Measurements from ENCODE around the gene BCL11A. TPM values are rescaled to one million over a fixed set of nuclear protein-coding genes. Genes with fewer than 3 reads are reported as not detected.

BCL11A gene
- polyA plus RNA-seq, 3 donors: 0.30 to 3.0 TPM; not detected in 1

- H3K27ac ChIP-seq (ENCODE audit: low read depth, low read length): no peak overlapping the region
These were observed 36.0 kb downstream of the BCL11A start for GRCh38 chr2:60517446-60517845.

GRCh38 chr2:60516826-60517225 is 36.6 kb downstream of the BCL11A start:
- H3K27ac ChIP-seq (ENCODE audit: low read depth, low read length): no peak overlapping the region

More at GRCh38 chr2:60517446-60517845, 36.0 kb downstream of the BCL11A start:
- 93 to 99% (median 93%) methylated on average over 4 of the region's 4 CpGs for WGBS, 3 donors

GRCh38 chr2:60516383-60516811 is 37.1 kb downstream of the BCL11A start:
- WGBS, 3 donors: 5 to 58% (median 13%) methylated on average over 6 of the region's 6 CpGs
- H3K27ac ChIP-seq (ENCODE audit: low read depth, low read length): no peak overlapping the region

More at GRCh38 chr2:60516826-60517225, 36.6 kb downstream of the BCL11A start:
- 54 to 91% (median 66%) methylated on average over 4 of the region's 4 CpGs for WGBS, 3 donors

GRCh38 chr2:60515721-60516226 is 37.7 kb downstream of the BCL11A start:
- WGBS, 3 donors: 62 to 85% (median 66%) methylated on average over 7 of the region's 7 CpGs
- no peak overlapping the region for H3K27ac ChIP-seq (ENCODE audit: low read depth, low read length)

- WGBS, 3 donors: 85 to 97% (median 94%) methylated on average over 4 of the region's 4 CpGs
These were observed 39.5 kb downstream of the BCL11A start for GRCh38 chr2:60513996-60514395.

GRCh38 chr2:60513191-60513590 is 40.3 kb downstream of the BCL11A start:
- WGBS, 3 donors: 90 to 95% (median 95%) methylated on average over 5 of the region's 5 CpGs
- no peak overlapping the region for H3K27ac ChIP-seq (ENCODE audit: low read depth, low read length)

More at GRCh38 chr2:60513996-60514395, 39.5 kb downstream of the BCL11A start:
- no peak overlapping the region for H3K27ac ChIP-seq (ENCODE audit: low read depth, low read length)

- H3K27ac ChIP-seq (ENCODE audit: low read depth, low read length): no peak overlapping the region
- WGBS, 3 donors: 85 to 88% (median 87%) methylated on average over 6 of the region's 6 CpGs
These were observed 40.8 kb downstream of the BCL11A start for GRCh38 chr2:60512641-60513040.

- no peak overlapping the region for H3K27ac ChIP-seq (ENCODE audit: low read depth, low read length)
- 80 to 86% (median 85%) methylated on average over 4 of the region's 4 CpGs for WGBS, 3 donors
These were observed 41.3 kb downstream of the BCL11A start for GRCh38 chr2:60512062-60512622.

- 67 to 79% (median 72%) methylated on average over 2 of the region's 2 CpGs for WGBS, 3 donors
- H3K27ac ChIP-seq (ENCODE audit: low read depth, low read length): no peak overlapping the region
These were observed 42.7 kb downstream of the BCL11A start for GRCh38 chr2:60510713-60511112.

GRCh38 chr2:60509066-60509465 is 44.4 kb downstream of the BCL11A start:
- no peak overlapping the region for H3K27ac ChIP-seq (ENCODE audit: low read depth, low read length)
- WGBS, 3 donors: 78 to 86% (median 85%) methylated on average over 8 of the region's 8 CpGs

GRCh38 chr2:60508339-60508917 is 45.0 kb downstream of the BCL11A start:
- WGBS, 3 donors: 68 to 74% (median 68%) methylated on average over 8 of the region's 8 CpGs
- H3K27ac ChIP-seq (ENCODE audit: low read depth, low read length): no peak overlapping the region

GRCh38 chr2:60507211-60507965 is 46.1 kb downstream of the BCL11A start:
- 59 to 61% (median 59%) methylated on average over 9 of the region's 9 CpGs for WGBS, 3 donors
- H3K27ac ChIP-seq (ENCODE audit: low read depth, low read length): no peak overlapping the region

GRCh38 chr2:60505880-60506260 is 47.6 kb downstream of the BCL11A start:
- WGBS, 3 donors: 78 to 86% (median 81%) methylated on average over 4 of the region's 4 CpGs
- no peak overlapping the region for H3K27ac ChIP-seq (ENCODE audit: low read depth, low read length)

- 61 to 81% (median 77%) methylated on average over 10 of the region's 10 CpGs for WGBS, 3 donors
- no peak overlapping the region for H3K27ac ChIP-seq (ENCODE audit: low read depth, low read length)
These were observed 48.1 kb downstream of the BCL11A start for GRCh38 chr2:60505240-60505879.

- no peak overlapping the region for H3K27ac ChIP-seq (ENCODE audit: low read depth, low read length)
- 94 to 100% (median 96%) methylated on average over 6 of the region's 6 CpGs for WGBS, 3 donors
These were observed 49.4 kb downstream of the BCL11A start for GRCh38 chr2:60504049-60504448.

- WGBS, 3 donors: 33 to 68% (median 60%) methylated on average over 4 of the region's 4 CpGs
- no peak overlapping the region for H3K27ac ChIP-seq (ENCODE audit: low read depth, low read length)
These were observed 51.3 kb downstream of the BCL11A start for GRCh38 chr2:60502144-60502543.

GRCh38 chr2:60500861-60501260 is 52.6 kb downstream of the BCL11A start:
- WGBS, 3 donors: 78 to 98% (median 83%) methylated on average over 2 of the region's 2 CpGs
- H3K27ac ChIP-seq (ENCODE audit: low read depth, low read length): no peak overlapping the region

- H3K27ac ChIP-seq (ENCODE audit: low read depth, low read length): no peak overlapping the region
- 76 to 87% (median 77%) methylated on average over 8 of the region's 8 CpGs for WGBS, 3 donors
These were observed 53.7 kb downstream of the BCL11A start for GRCh38 chr2:60499651-60500265.

Measured in adipose tissue (tissue), 3 donors.